H9 (cell line): ENCODE measurements around the gene HS6ST3. TPM values are rescaled to one million over a fixed set of nuclear protein-coding genes. Genes with fewer than 3 reads are reported as not detected.

Experiments
- DNase-seq: peaks from one replicate; pipeline ENCODE4 v3.0.0-alpha.2; 2017
- H2AFZ ChIP-seq: one replicate; pipeline ENCODE4 v1.6.1; 2013; ENCODE audit warnings: mild to moderate bottlenecking, low read length, control low read depth, moderate library complexity
- H2AK5ac ChIP-seq: 2 replicates; pipeline ENCODE4 v1.6.1; 2013; ENCODE audit warnings: low read length, control low read depth, mixed read lengths; ENCODE audit not compliant: insufficient read length
- H2BK120ac ChIP-seq: one replicate; pipeline ENCODE4 v1.6.1; 2013; ENCODE audit warnings: low read depth, mild to moderate bottlenecking, low read length, control low read depth, inconsistent platforms; ENCODE audit not compliant: poor library complexity, severe bottlenecking
- H2BK12ac ChIP-seq: 2 replicates; pipeline ENCODE4 v1.6.1; 2013; ENCODE audit warnings: low read length, control low read depth, mixed read lengths, low read depth; ENCODE audit not compliant: insufficient read length
- H2BK15ac ChIP-seq: 2 replicates; pipeline ENCODE4 v1.6.1; 2013; ENCODE audit warnings: low read depth, low read length, control low read depth
- H2BK20ac ChIP-seq: one replicate; pipeline ENCODE4 v1.6.1; 2013; ENCODE audit warnings: low read depth, mild to moderate bottlenecking, low read length, control low read depth, inconsistent platforms; ENCODE audit not compliant: poor library complexity, severe bottlenecking
- H2BK5ac ChIP-seq: 2 replicates; pipeline ENCODE4 v1.6.1; 2013; ENCODE audit warnings: low read length, control low read depth, mixed read lengths; ENCODE audit not compliant: insufficient read length
- H3K14ac ChIP-seq: 2 replicates; pipeline ENCODE4 v1.6.1; 2013; ENCODE audit warnings: low read length, control low read depth; ENCODE audit not compliant: insufficient read depth
- H3K18ac ChIP-seq: 2 replicates; pipeline ENCODE4 v1.6.1; 2013; ENCODE audit warnings: low read depth, mild to moderate bottlenecking, mixed read lengths, low read length, control low read depth; ENCODE audit not compliant: insufficient read length
- H3K23ac ChIP-seq: 2 replicates; pipeline ENCODE4 v1.6.1; 2013; ENCODE audit warnings: low read length, control low read depth, mixed read lengths, low read depth; ENCODE audit not compliant: insufficient read length
- H3K23me2 ChIP-seq: 2 replicates; pipeline ENCODE4 v1.6.1; 2013; ENCODE audit warnings: low read depth, mild to moderate bottlenecking, mixed read lengths, low read length, control low read depth; ENCODE audit not compliant: insufficient read length, poor library complexity, severe bottlenecking
- H3K27ac ChIP-seq: 2 replicates; pipeline ENCODE4 v1.5.1; 2013; ENCODE audit warnings: low read length, control low read depth, mixed read lengths, low read depth; ENCODE audit not compliant: insufficient read length
- H3K27me3 ChIP-seq: 2 replicates; pipeline ENCODE4 v1.6.1; 2013; ENCODE audit warnings: low read length, control low read depth, inconsistent platforms; ENCODE audit not compliant: insufficient read depth
- H3K4ac ChIP-seq: 2 replicates; pipeline ENCODE4 v1.6.1; 2013; ENCODE audit warnings: low read depth, mild to moderate bottlenecking, control low read depth, inconsistent platforms, low read length, moderate library complexity
- H3K4me1 ChIP-seq: 2 replicates; pipeline ENCODE4 v1.6.1; 2013; ENCODE audit warnings: low read length, control low read depth, inconsistent platforms; ENCODE audit not compliant: insufficient read depth
- H3K4me2 ChIP-seq: 2 replicates; pipeline ENCODE4 v1.6.1; 2013; ENCODE audit warnings: low read length, control low read depth, mixed read lengths; ENCODE audit not compliant: insufficient read length, insufficient read depth
- H3K56ac ChIP-seq: 2 replicates; pipeline ENCODE4 v1.6.1; 2013; ENCODE audit warnings: low read depth, mild to moderate bottlenecking, mixed read lengths, low read length, control low read depth; ENCODE audit not compliant: insufficient read length
- H3K79me1 ChIP-seq: 2 replicates; pipeline ENCODE4 v1.6.1; 2013; ENCODE audit warnings: low read depth, mild to moderate bottlenecking, moderate library complexity, low read length, control low read depth, inconsistent platforms; ENCODE audit not compliant: insufficient read depth, poor library complexity, severe bottlenecking
- H3K79me2 ChIP-seq: 2 replicates; pipeline ENCODE4 v1.6.1; 2013; ENCODE audit warnings: low read length, control low read depth, inconsistent platforms; ENCODE audit not compliant: insufficient read depth
- H3K9ac ChIP-seq: 2 replicates; pipeline ENCODE4 v1.6.1; 2013; ENCODE audit warnings: low read length, control low read depth, mixed read lengths; ENCODE audit not compliant: insufficient read length; ENCODE audit errors: extremely low read depth
- H3K9me3 ChIP-seq: one replicate; pipeline ENCODE4 v1.6.1; 2013; ENCODE audit warnings: low read depth, low read length, inconsistent platforms; ENCODE audit not compliant: control insufficient read depth
- H3T11ph ChIP-seq: one replicate; pipeline ENCODE4 v1.6.1; 2013; ENCODE audit warnings: mild to moderate bottlenecking, low read length, control low read depth, inconsistent platforms
- H4K20me1 ChIP-seq: one replicate; pipeline ENCODE4 v1.6.1; 2013; ENCODE audit not compliant: control insufficient read depth, insufficient read length, insufficient read depth
- H4K5ac ChIP-seq: 2 replicates; pipeline ENCODE4 v1.6.1; 2013; ENCODE audit warnings: low read depth, mild to moderate bottlenecking, mixed read lengths, low read length, control low read depth; ENCODE audit not compliant: insufficient read length
- H4K8ac ChIP-seq: replicated peaks from 2 replicates; pipeline ENCODE4 v1.6.1; 2013; ENCODE audit warnings: low read length, control low read depth, mixed read lengths, low read depth; ENCODE audit not compliant: insufficient read length
- H4K91ac ChIP-seq: 2 replicates; pipeline ENCODE4 v1.6.1; 2013; ENCODE audit warnings: low read depth, mild to moderate bottlenecking, moderate library complexity, mixed read lengths, low read length, control low read depth; ENCODE audit not compliant: insufficient read length
- H3K27ac Mint-ChIP-seq, 3 experiments: 2 replicates in 2 of 3; 3 replicates in 1 of 3; pipeline ENCODE4 v1.8.0; 2020 to 2021; ENCODE audit warnings: mixed read lengths in 3 of 3, mild to moderate bottlenecking in 1 of 3, moderate library complexity in 1 of 3
- H3K27me3 Mint-ChIP-seq: 2 replicates; pipeline ENCODE4 v1.8.0; 2021; ENCODE audit warnings: low read depth, mild to moderate bottlenecking, moderate library complexity, mixed read lengths
- H3K36me3 Mint-ChIP-seq, 3 experiments: 2 replicates in 2 of 3; 3 replicates in 1 of 3; pipeline ENCODE4 v1.8.0; 2020 to 2021; ENCODE audit warnings: low read depth in 3 of 3, mixed read lengths in 3 of 3; ENCODE audit not compliant: insufficient read depth in 1 of 3
- H3K4me1 Mint-ChIP-seq, 2 experiments: 2 replicates each; pipeline ENCODE4 v1.8.0; 2020; ENCODE audit warnings: mixed read lengths in 2 of 2
- H3K4me3 Mint-ChIP-seq, 2 experiments: 2 replicates in 1 of 2; 3 replicates in 1 of 2; pipeline ENCODE4 v1.8.0; 2020 to 2021; ENCODE audit warnings: mild to moderate bottlenecking in 2 of 2, mixed read lengths in 2 of 2, moderate library complexity in 1 of 2
- H3K9me3 Mint-ChIP-seq, 2 experiments: 2 replicates in 1 of 2; 3 replicates in 1 of 2; pipeline ENCODE4 v1.8.0; 2020; ENCODE audit warnings: mild to moderate bottlenecking in 2 of 2, mixed read lengths in 2 of 2, moderate library complexity in 1 of 2
- WGBS: extraction: QIAGEN DNeasy Blood & Tissue Kit; methylation state at CpG from one replicate; pipeline ENCODE4 v1.1.7; 2013; ENCODE audit warnings: missing lambda C conversion rate, low lambda C conversion rate, mixed read lengths; ENCODE audit not compliant: insufficient read length; ENCODE audit errors: extremely low coverage; 5-methylcytosine and 5-hydroxymethylcytosine counted together
- total RNA-seq: library from RNA; stranded (reverse); gene quantifications from 2 replicates; pipeline ENCODE4 v1.2.1, GENCODE V29; 2021
- TF ChIP-seq, protein P1 (sequence below): fragments of 200-600 bp; sonication (generic); conservative IDR thresholded peaks from 3 replicates; pipeline ENCODE4 v1.8.0; 2021; ENCODE audit warnings: antibody characterized with exemption, mild to moderate bottlenecking

HS6ST3 gene
- total RNA-seq, 1 experiment from 2014 or later = 0.44 TPM

DNA sequence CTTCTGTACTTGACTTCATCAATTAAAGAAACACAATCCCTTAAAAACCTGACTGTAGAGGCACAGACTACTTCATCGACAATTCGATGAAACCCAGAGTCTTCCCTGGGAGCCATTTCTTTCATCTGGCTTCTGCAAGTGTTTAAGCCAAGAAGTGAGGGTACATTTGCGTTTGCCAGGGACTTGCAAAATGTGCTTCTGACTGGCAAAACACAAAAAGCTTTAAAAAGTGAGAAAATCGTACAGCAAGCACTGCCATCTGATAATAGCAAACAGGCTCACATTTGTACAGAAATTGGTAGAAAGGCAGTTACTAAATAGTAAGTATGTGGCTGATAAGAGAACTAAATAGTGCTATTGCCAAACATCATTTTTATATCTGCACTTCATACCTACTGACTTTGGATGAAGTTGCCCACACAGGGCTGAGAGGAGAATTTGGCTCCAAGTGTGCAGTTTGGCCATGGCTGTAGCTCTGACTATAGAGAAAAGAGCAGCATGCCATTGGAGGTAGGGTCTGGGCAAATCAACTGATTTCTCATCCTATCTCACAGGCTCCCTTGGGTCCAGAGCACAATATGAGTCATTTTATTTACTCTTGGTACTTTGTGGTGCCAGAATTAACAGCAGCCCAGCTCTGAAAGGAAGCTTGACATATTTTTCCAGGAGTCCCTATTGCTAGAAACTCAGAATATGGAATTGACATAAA is 546.2 kb downstream of the HS6ST3 start:
- H2BK20ac ChIP-seq = no peak overlapping the region
- H3K23ac ChIP-seq = no peak overlapping the region
- no peaks in the 10 kb centered on the region for H3K4me1 ChIP-seq
- no peak overlapping the region for H3K18ac ChIP-seq
- no peak overlapping the region for H2BK15ac ChIP-seq
- Mint-ChIP-seq H3K36me3 (peaks cover 0 to 2% (median 0%) of the 10 kb centered on the region in 3 experiments; a peak in 2 of 7 replicates), H3K27me3 (no peaks in the 10 kb centered on the region), H3K27ac (no peak overlapping the region), H3K4me3 (no peak overlapping the region), H3K9me3 (peaks cover 0 to 8% of the 10 kb centered on the region in 2 experiments; a peak in 3 of 5 replicates), H3K4me1 (no peaks in the 10 kb centered on the region)
- H4K20me1 ChIP-seq = no peaks in the 10 kb centered on the region
- no peak overlapping the region for H3K4me2 ChIP-seq
- no peak overlapping the region for H3K14ac ChIP-seq
- WGBS = no CpG with 5 or more reads among the region's 4 CpGs
- H4K8ac ChIP-seq = no peak overlapping the region
- H3K79me1 ChIP-seq = no peaks in the 10 kb centered on the region
- no peaks in the 10 kb centered on the region for H3K79me2 ChIP-seq
- H3K27ac ChIP-seq = no peak overlapping the region
- no peak overlapping the region for H2BK12ac ChIP-seq
- no peak overlapping the region for H4K5ac ChIP-seq
- DNase-seq = no peak
- H3K9me3 ChIP-seq = no peaks in the 10 kb centered on the region
- H3K56ac ChIP-seq = no peak overlapping the region
- H3K4ac ChIP-seq = no peak overlapping the region
- no peak overlapping the region for H2AK5ac ChIP-seq
- H3T11ph ChIP-seq = no peak overlapping the region
- no peak overlapping the region for H3K9ac ChIP-seq
- no peak overlapping the region for H4K91ac ChIP-seq
- TF ChIP-seq, protein P1, sequence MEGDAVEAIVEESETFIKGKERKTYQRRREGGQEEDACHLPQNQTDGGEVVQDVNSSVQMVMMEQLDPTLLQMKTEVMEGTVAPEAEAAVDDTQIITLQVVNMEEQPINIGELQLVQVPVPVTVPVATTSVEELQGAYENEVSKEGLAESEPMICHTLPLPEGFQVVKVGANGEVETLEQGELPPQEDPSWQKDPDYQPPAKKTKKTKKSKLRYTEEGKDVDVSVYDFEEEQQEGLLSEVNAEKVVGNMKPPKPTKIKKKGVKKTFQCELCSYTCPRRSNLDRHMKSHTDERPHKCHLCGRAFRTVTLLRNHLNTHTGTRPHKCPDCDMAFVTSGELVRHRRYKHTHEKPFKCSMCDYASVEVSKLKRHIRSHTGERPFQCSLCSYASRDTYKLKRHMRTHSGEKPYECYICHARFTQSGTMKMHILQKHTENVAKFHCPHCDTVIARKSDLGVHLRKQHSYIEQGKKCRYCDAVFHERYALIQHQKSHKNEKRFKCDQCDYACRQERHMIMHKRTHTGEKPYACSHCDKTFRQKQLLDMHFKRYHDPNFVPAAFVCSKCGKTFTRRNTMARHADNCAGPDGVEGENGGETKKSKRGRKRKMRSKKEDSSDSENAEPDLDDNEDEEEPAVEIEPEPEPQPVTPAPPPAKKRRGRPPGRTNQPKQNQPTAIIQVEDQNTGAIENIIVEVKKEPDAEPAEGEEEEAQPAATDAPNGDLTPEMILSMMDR = no peak
- H3K27me3 ChIP-seq = no peaks in the 10 kb centered on the region
- no peaks in the 10 kb centered on the region for H3K23me2 ChIP-seq
- H2AFZ ChIP-seq = no peak overlapping the region
- H2BK5ac ChIP-seq = no peak overlapping the region
- no peak overlapping the region for H2BK120ac ChIP-seq
